Kidney (tissue), 14 donors: ENCODE measurements around the gene MYH11. TPM values are rescaled to one million over a fixed set of nuclear protein-coding genes. Genes with fewer than 3 reads are reported as not detected.

ENCODE experiments used
- DNase-seq, 5 donors: peaks; one replicate each; pipeline ENCODE4 v3.0.0-alpha.2; 2013 to 2020
- FAIRE-seq: peaks from 2 replicates; lab custom pipeline; 2012; peaks lifted over from hg19 to GRCh38; lab: Jason Lieb, UNC
- H3K27ac ChIP-seq, 2 donors: one replicate each; pipeline ENCODE4 v1.7.0; 2013; ENCODE audit warnings: low read depth in 2 of 2, low read length in 2 of 2, inconsistent platforms in 1 of 2
- H3K27me3 ChIP-seq: one replicate; pipeline ENCODE4 v1.7.1; 2013; ENCODE audit warnings: low read length, inconsistent platforms; ENCODE audit not compliant: control insufficient read depth, insufficient read depth
- H3K36me3 ChIP-seq, 3 donors: one replicate each; pipeline versions ENCODE4 v1.7.0 to v1.7.1; 2013; ENCODE audit warnings: low read length in 3 of 3, control low read depth in 1 of 3, inconsistent platforms in 1 of 3; ENCODE audit not compliant: insufficient read depth in 3 of 3, control insufficient read depth in 2 of 3
- H3K4me1 ChIP-seq, 3 donors: one replicate each; pipeline versions ENCODE4 v1.7.0 to v1.7.1; 2013; ENCODE audit warnings: low read length in 3 of 3, inconsistent platforms in 1 of 3, low read depth in 1 of 3; ENCODE audit not compliant: control insufficient read depth in 2 of 3, insufficient read depth in 2 of 3
- H3K4me3 ChIP-seq, 3 donors: one replicate each; pipeline versions ENCODE4 v1.7.0 to v1.8.1; 2013; ENCODE audit warnings: low read length in 3 of 3, control low read depth in 1 of 3, inconsistent platforms in 1 of 3
- H3K9ac ChIP-seq, 3 donors: one replicate each; pipeline versions ENCODE4 v1.7.0 to v1.7.1; 2013; ENCODE audit warnings: low read length in 3 of 3, control low read depth in 1 of 3, inconsistent platforms in 1 of 3
- H3K9me3 ChIP-seq, 3 donors: one replicate each; pipeline versions ENCODE4 v1.7.0 to v1.7.1; 2013; ENCODE audit warnings: low read length in 3 of 3, control low read depth in 1 of 3, inconsistent platforms in 1 of 3; ENCODE audit not compliant: control insufficient read depth in 2 of 3, insufficient read depth in 1 of 3
- CTCF ChIP-seq: IDR thresholded peaks from 3 replicates; pipeline ENCODE4 v1.5.1; 2012; ENCODE audit warnings: mild to moderate bottlenecking, moderate library complexity, borderline replicate concordance; ENCODE audit not compliant: insufficient read depth; ENCODE audit errors: extremely low read depth
- intact Hi-C: fragments of 100-400 bp; cut with DNase I; formaldehyde crosslinking; loops from one replicate; pipeline ENCODE4 v1.11.1; 2022
- polyA plus RNA-seq: library from polyadenylated mRNA; stranded (reverse); fragments of 350-450 nt; fragmentation: Illumina TruSeq; extraction: RNeasy Lipid Tissue Mini Kit (QIAGEN cat#74804); gene quantifications from one replicate; pipeline ENCODE4 v1.2.3, GENCODE V29; 2014; ENCODE audit warnings: low read depth, low replicate concordance; ENCODE audit not compliant: insufficient read depth
- total RNA-seq: library from RNA; stranded (reverse); fragmentation: NEBNext Ultra II Directional; extraction: Animal tissue kit (Norgen Biotek cat#: 25700); gene quantifications from one replicate; pipeline ENCODE4 v1.2.1, GENCODE V29; 2021
- donor health status: control.
- donor health status: control.
- donor health status: control.
- donor health status: control.
- donor health status: control.
- donor health status: DM: yes; HTN: yes; CAD: no.
- donor health status: Normal renal cell carcinoma (clear cell type).

MYH11 gene
- total and polyA plus RNA-seq, 2 donors from 2014 or later = 40.2 to 175 TPM

GRCh38 chr16:15849209-15849981 is 7.4 kb downstream of the MYH11 start:
- H3K4me1 ChIP-seq = no peaks in the 10 kb centered on the region
- intact Hi-C loops = no loop called here
- H3K27me3 ChIP-seq = no peaks in the 10 kb centered on the region
- no peak for FAIRE-seq
- H3K9ac ChIP-seq = no peak overlapping the region
- H3K4me3 ChIP-seq = no peak overlapping the region
- H3K27ac ChIP-seq = no peak overlapping the region
- DNase-seq = no peak
- no peaks in the 10 kb centered on the region for H3K9me3 ChIP-seq
- no peaks in the 10 kb centered on the region for H3K36me3 ChIP-seq
- no peak for TF ChIP-seq CTCF

- peak in 3 of 5 donors; percentile 25 to 74 (median 56) for DNase-seq
- no peak for TF ChIP-seq CTCF
- Histone ChIP-seq H3K36me3 (no peaks in the 10 kb centered on the region), H3K27me3 (no peaks in the 10 kb centered on the region), H3K9ac (no peak overlapping the region), H3K4me1 (no peaks in the 10 kb centered on the region), H3K4me3 (no peak overlapping the region), H3K27ac (no peak overlapping the region), H3K9me3 (no peaks in the 10 kb centered on the region)
- intact Hi-C loops = no loop called here
- FAIRE-seq = no peak
These were observed 9.1 kb downstream of the MYH11 start for GRCh38 chr16:15847611-15848175.

- no peaks in the 10 kb centered on the region for H3K9me3 ChIP-seq
- H3K27ac ChIP-seq = no peak overlapping the region
- H3K36me3 ChIP-seq = no peaks in the 10 kb centered on the region
- no peak overlapping the region for H3K9ac ChIP-seq
- FAIRE-seq (no peak), DNase-seq (no peak)
- no peaks in the 10 kb centered on the region for H3K27me3 ChIP-seq
- no peak overlapping the region for H3K4me3 ChIP-seq
- no peaks in the 10 kb centered on the region for H3K4me1 ChIP-seq
- no peak for TF ChIP-seq CTCF
- intact Hi-C loops = no loop called here
These were observed 10.3 kb downstream of the MYH11 start for GRCh38 chr16:15846510-15846909.
